Activated CD4-positive, alpha-beta T cell treated with anti-CD3 and anti-CD28 coated beads for 1 hour (primary cell): ENCODE data around the gene WNT9A.

Experiments
- DNase-seq: peaks from one replicate; pipeline ENCODE4 v3.0.0-alpha.2; 2020

WNT9A gene

GRCh38 chr1:227894831-227895451 is 52.8 kb downstream of the WNT9A start:
- peak; percentile 3 for DNase-seq

GRCh38 chr1:227893949-227894721 is 53.6 kb downstream of the WNT9A start:
- peak; percentile 7 for DNase-seq

GRCh38 chr1:227893300-227893948 is 54.3 kb downstream of the WNT9A start:
- no peak for DNase-seq

- peak; percentile 5 for DNase-seq
These were observed 55.0 kb downstream of the WNT9A start for GRCh38 chr1:227892489-227893299.

GRCh38 chr1:227891955-227892488 is 55.7 kb downstream of the WNT9A start:
- DNase-seq = no peak

GRCh38 chr1:227891223-227891954 is 56.3 kb downstream of the WNT9A start:
- DNase-seq = peak; percentile 6

- DNase-seq = no peak
These were observed 57.1 kb downstream of the WNT9A start for GRCh38 chr1:227890451-227891222.

- DNase-seq = peak; percentile 5
These were observed 57.8 kb downstream of the WNT9A start for GRCh38 chr1:227889863-227890405.

GRCh38 chr1:227889047-227889862 is 58.5 kb downstream of the WNT9A start:
- DNase-seq = peak; percentile 7

- peak; percentile 6 for DNase-seq
These were observed 59.2 kb downstream of the WNT9A start for GRCh38 chr1:227888404-227889046.

- DNase-seq = peak; percentile 9
These were observed 59.9 kb downstream of the WNT9A start for GRCh38 chr1:227887697-227888403.

- DNase-seq = peak; percentile 14
These were observed 60.6 kb downstream of the WNT9A start for GRCh38 chr1:227886993-227887696.

GRCh38 chr1:227886503-227886961 is 61.2 kb downstream of the WNT9A start:
- DNase-seq = peak; percentile 7

- DNase-seq = peak; percentile 7
These were observed 61.9 kb downstream of the WNT9A start for GRCh38 chr1:227885648-227886502.

- peak; percentile 13 for DNase-seq
These were observed 62.5 kb downstream of the WNT9A start for GRCh38 chr1:227885135-227885647.

- no peak for DNase-seq
These were observed 63.2 kb downstream of the WNT9A start for GRCh38 chr1:227884370-227885134.
